ENCODE measurements around the gene POLA1.

The POLA1 gene

DNA sequence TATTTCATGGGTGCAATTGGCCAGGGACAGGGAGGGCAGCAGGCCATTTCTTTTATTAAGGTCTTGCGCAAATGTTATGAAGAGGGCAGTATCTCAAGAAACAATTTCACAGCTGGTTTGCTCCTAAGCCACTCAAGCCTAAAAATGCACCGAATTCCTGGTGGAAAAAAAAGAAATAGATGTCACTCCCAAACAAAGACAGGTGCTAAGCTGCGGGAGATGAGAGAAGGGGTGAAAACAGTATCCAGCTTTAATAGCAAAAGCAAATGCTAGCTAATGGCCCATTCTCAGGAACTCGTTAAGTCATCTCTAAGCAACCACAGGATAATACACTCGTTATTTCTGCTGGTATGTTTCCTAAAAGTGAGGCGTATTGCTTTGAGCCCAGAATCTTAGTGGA is 205.7 kb downstream of the POLA1 start:
- H3K9me3 ChIP-seq (ENCODE audit: control insufficient read depth, insufficient read depth, low read length) = no peaks in the 10 kb centered on the region
- H3K36me3 ChIP-seq (ENCODE audit: control insufficient read depth, insufficient read depth, low read length) = no peaks in the 10 kb centered on the region
- no peak overlapping the region for H3K9ac ChIP-seq (ENCODE audit: low read depth, low read length)
- H3K27me3 ChIP-seq (ENCODE audit: control insufficient read depth, insufficient read depth, low read length) = no peaks in the 10 kb centered on the region
- no peak overlapping the region for H3K4me3 ChIP-seq (ENCODE audit: low read depth, low read length)
- H3K4me1 ChIP-seq (ENCODE audit: control insufficient read depth, insufficient read depth, low read length) = peaks cover 10% of the 10 kb centered on the region

GRCh38 chrX:24900234-24900633 is 206.5 kb downstream of the POLA1 start:
- H3K36me3 ChIP-seq (ENCODE audit: control insufficient read depth, insufficient read depth, low read length) = no peaks in the 10 kb centered on the region
- H3K9me3 ChIP-seq (ENCODE audit: control insufficient read depth, insufficient read depth, low read length) = no peaks in the 10 kb centered on the region
- H3K4me1 ChIP-seq (ENCODE audit: control insufficient read depth, insufficient read depth, low read length) = peaks cover 10% of the 10 kb centered on the region
- H3K9ac ChIP-seq (ENCODE audit: low read depth, low read length) = no peak overlapping the region
- H3K4me3 ChIP-seq (ENCODE audit: low read depth, low read length) = no peak overlapping the region
- H3K27me3 ChIP-seq (ENCODE audit: control insufficient read depth, insufficient read depth, low read length) = no peaks in the 10 kb centered on the region

DNA sequence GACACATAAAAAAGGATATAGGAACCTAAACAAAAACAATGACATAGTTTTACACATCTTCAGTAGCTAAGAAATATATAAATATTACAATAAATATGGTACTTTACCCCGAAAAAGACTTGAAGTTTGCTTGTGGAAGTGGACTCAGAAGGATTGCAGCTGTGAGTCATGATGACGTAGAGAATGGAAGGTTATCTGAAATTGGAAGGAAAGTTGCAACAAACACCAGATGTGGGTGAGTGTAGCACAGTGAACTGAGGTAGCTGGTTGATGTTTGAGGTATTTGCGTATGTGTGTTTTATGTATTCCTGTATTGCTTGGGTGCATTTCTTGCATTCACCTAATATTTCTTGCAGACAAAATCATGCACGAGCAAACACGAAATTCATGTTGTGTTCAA is 209.1 kb downstream of the POLA1 start:
- peaks cover 10% of the 10 kb centered on the region for H3K4me1 ChIP-seq (ENCODE audit: control insufficient read depth, insufficient read depth, low read length)
- no peak overlapping the region for H3K4me3 ChIP-seq (ENCODE audit: low read depth, low read length)
- H3K9ac ChIP-seq (ENCODE audit: low read depth, low read length) = no peak overlapping the region
- no peaks in the 10 kb centered on the region for H3K36me3 ChIP-seq (ENCODE audit: control insufficient read depth, insufficient read depth, low read length)
- no peaks in the 10 kb centered on the region for H3K27me3 ChIP-seq (ENCODE audit: control insufficient read depth, insufficient read depth, low read length)
- no peaks in the 10 kb centered on the region for H3K9me3 ChIP-seq (ENCODE audit: control insufficient read depth, insufficient read depth, low read length)

GRCh38 chrX:24918715-24919114 is 225.0 kb downstream of the POLA1 start:
- H3K4me1 ChIP-seq (ENCODE audit: control insufficient read depth, insufficient read depth, low read length) = peaks cover 19% of the 10 kb centered on the region
- no peak overlapping the region for H3K4me3 ChIP-seq (ENCODE audit: low read depth, low read length)
- H3K36me3 ChIP-seq (ENCODE audit: control insufficient read depth, insufficient read depth, low read length) = no peaks in the 10 kb centered on the region
- H3K27me3 ChIP-seq (ENCODE audit: control insufficient read depth, insufficient read depth, low read length) = no peaks in the 10 kb centered on the region
- H3K9ac ChIP-seq (ENCODE audit: low read depth, low read length) = no peak overlapping the region
- H3K9me3 ChIP-seq (ENCODE audit: control insufficient read depth, insufficient read depth, low read length) = no peaks in the 10 kb centered on the region

GRCh38 chrX:24920769-24921168 is 227.1 kb downstream of the POLA1 start:
- no peaks in the 10 kb centered on the region for H3K9me3 ChIP-seq (ENCODE audit: control insufficient read depth, insufficient read depth, low read length)
- H3K9ac ChIP-seq (ENCODE audit: low read depth, low read length) = no peak overlapping the region
- H3K4me1 ChIP-seq (ENCODE audit: control insufficient read depth, insufficient read depth, low read length) = peaks cover 19% of the 10 kb centered on the region
- no peaks in the 10 kb centered on the region for H3K36me3 ChIP-seq (ENCODE audit: control insufficient read depth, insufficient read depth, low read length)
- no peaks in the 10 kb centered on the region for H3K27me3 ChIP-seq (ENCODE audit: control insufficient read depth, insufficient read depth, low read length)
- no peak overlapping the region for H3K4me3 ChIP-seq (ENCODE audit: low read depth, low read length)

- H3K36me3 ChIP-seq (ENCODE audit: control insufficient read depth, insufficient read depth, low read length) = no peaks in the 10 kb centered on the region
- no peaks in the 10 kb centered on the region for H3K9me3 ChIP-seq (ENCODE audit: control insufficient read depth, insufficient read depth, low read length)
- H3K4me3 ChIP-seq (ENCODE audit: low read depth, low read length) = no peak overlapping the region
- H3K4me1 ChIP-seq (ENCODE audit: control insufficient read depth, insufficient read depth, low read length) = peaks cover 10% of the 10 kb centered on the region
- H3K27me3 ChIP-seq (ENCODE audit: control insufficient read depth, insufficient read depth, low read length) = no peaks in the 10 kb centered on the region
- H3K9ac ChIP-seq (ENCODE audit: low read depth, low read length) = no peak overlapping the region
These were observed 231.7 kb downstream of the POLA1 start for GRCh38 chrX:24925430-24925829.

DNA sequence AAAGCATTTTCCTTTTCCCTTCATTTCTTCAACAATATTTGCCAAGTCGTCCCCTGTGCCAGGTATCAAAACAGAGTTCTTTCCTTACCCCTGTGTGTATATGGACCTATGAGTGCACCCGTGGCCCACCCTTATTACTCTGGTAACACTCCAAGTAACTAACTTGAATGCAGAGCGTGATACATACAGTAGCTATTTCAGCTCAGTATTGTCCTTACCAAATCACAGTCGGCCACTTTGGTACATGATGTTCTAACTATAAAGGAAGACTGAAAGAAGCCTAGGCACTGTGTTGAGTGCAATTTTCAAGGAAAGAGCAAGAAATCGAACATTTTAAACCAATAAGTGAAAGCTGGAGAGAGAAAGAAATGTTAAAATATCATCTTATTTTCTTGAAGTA is 233.7 kb downstream of the POLA1 start:
- no peak overlapping the region for H3K9ac ChIP-seq (ENCODE audit: low read depth, low read length)
- H3K36me3 ChIP-seq (ENCODE audit: control insufficient read depth, insufficient read depth, low read length) = no peaks in the 10 kb centered on the region
- H3K27me3 ChIP-seq (ENCODE audit: control insufficient read depth, insufficient read depth, low read length) = no peaks in the 10 kb centered on the region
- no peak overlapping the region for H3K4me3 ChIP-seq (ENCODE audit: low read depth, low read length)
- no peaks in the 10 kb centered on the region for H3K9me3 ChIP-seq (ENCODE audit: control insufficient read depth, insufficient read depth, low read length)
- peaks cover 10% of the 10 kb centered on the region for H3K4me1 ChIP-seq (ENCODE audit: control insufficient read depth, insufficient read depth, low read length)

DNA sequence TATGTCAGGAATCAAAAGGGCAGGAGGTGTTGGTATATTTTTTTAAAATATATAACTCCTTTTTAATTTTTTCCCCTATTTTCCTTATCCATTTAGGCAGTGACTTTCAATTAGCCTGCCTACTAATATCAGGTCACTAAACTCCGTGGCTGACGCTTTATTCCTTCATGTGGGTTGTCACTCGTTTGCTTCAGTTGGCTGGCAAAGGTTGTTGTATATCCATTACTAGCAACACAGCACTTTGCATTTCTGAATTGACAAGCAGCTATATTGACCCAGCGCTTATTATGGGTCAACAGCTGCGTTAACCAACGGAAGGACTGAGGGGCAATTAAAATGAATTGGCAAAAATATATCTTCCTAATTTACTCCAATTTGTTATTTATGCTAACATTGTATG is 234.4 kb downstream of the POLA1 start:
- Histone ChIP-seq H3K9ac (ENCODE audit: low read depth, low read length) (no peak overlapping the region), H3K4me1 (ENCODE audit: control insufficient read depth, insufficient read depth, low read length) (peaks cover 10% of the 10 kb centered on the region), H3K4me3 (ENCODE audit: low read depth, low read length) (no peak overlapping the region), H3K36me3 (ENCODE audit: control insufficient read depth, insufficient read depth, low read length) (no peaks in the 10 kb centered on the region), H3K27me3 (ENCODE audit: control insufficient read depth, insufficient read depth, low read length) (no peaks in the 10 kb centered on the region), H3K9me3 (ENCODE audit: control insufficient read depth, insufficient read depth, low read length) (no peaks in the 10 kb centered on the region)

DNA sequence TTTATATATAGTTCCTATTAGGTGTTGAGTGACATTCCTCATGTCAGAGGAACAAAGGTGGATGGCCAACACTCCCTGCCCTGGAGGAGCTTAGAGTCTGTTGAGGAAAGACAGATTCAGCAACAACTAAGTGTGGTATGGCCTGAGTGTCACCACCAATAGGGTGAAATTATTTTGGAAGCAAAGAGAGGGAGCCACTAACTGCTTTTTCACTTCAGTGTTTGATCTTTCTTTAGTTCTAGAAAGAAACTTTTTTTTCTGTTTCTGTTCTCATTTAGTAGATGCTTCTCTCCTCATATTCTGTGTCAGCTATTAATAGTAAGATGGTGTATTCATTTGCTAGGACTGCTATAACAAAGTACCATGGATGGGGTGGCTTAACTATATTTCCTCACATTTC is 240.6 kb downstream of the POLA1 start:
- Histone ChIP-seq H3K27me3 (ENCODE audit: control insufficient read depth, insufficient read depth, low read length) (no peaks in the 10 kb centered on the region), H3K9ac (ENCODE audit: low read depth, low read length) (no peak overlapping the region), H3K36me3 (ENCODE audit: control insufficient read depth, insufficient read depth, low read length) (no peaks in the 10 kb centered on the region), H3K9me3 (ENCODE audit: control insufficient read depth, insufficient read depth, low read length) (no peaks in the 10 kb centered on the region), H3K4me3 (ENCODE audit: low read depth, low read length) (no peak overlapping the region), H3K4me1 (ENCODE audit: control insufficient read depth, insufficient read depth, low read length) (peaks cover 10% of the 10 kb centered on the region)

- Histone ChIP-seq H3K4me3 (ENCODE audit: low read depth, low read length) (no peak overlapping the region), H3K27me3 (ENCODE audit: control insufficient read depth, insufficient read depth, low read length) (no peaks in the 10 kb centered on the region), H3K36me3 (ENCODE audit: control insufficient read depth, insufficient read depth, low read length) (no peaks in the 10 kb centered on the region), H3K4me1 (ENCODE audit: control insufficient read depth, insufficient read depth, low read length) (no peaks in the 10 kb centered on the region), H3K9ac (ENCODE audit: low read depth, low read length) (no peak overlapping the region), H3K9me3 (ENCODE audit: control insufficient read depth, insufficient read depth, low read length) (no peaks in the 10 kb centered on the region)
These were observed 251.3 kb downstream of the POLA1 start for GRCh38 chrX:24945009-24945408.

GRCh38 chrX:24946369-24946768 is 252.7 kb downstream of the POLA1 start:
- Histone ChIP-seq H3K9ac (ENCODE audit: low read depth, low read length) (no peak overlapping the region), H3K4me1 (ENCODE audit: control insufficient read depth, insufficient read depth, low read length) (peaks cover 3% of the 10 kb centered on the region), H3K27me3 (ENCODE audit: control insufficient read depth, insufficient read depth, low read length) (no peaks in the 10 kb centered on the region)

DNA sequence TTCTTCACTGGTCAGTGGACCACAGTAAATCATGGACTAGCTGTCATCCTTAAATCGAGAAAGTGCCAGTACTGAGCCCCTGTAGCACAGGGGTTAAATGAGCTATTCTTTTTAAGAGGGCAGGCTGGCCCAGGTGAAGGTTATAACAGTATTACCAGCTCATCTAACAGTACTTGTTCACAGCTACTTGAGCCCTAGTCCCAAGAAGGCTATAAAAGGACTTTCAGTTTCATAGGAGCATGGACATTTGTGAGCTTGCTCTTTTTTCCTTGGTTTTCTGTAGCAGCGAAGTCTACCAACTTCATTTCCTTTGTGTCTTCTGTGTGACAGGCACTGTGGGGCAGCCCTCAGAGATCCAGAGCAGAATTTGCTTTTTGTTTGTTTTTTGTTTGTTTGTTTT is 261.0 kb downstream of the POLA1 start:
- Histone ChIP-seq H3K9ac (ENCODE audit: low read depth, low read length) (no peak overlapping the region), H3K9me3 (ENCODE audit: control insufficient read depth, insufficient read depth, low read length) (no peaks in the 10 kb centered on the region), H3K27me3 (ENCODE audit: control insufficient read depth, insufficient read depth, low read length) (no peaks in the 10 kb centered on the region), H3K36me3 (ENCODE audit: control insufficient read depth, insufficient read depth, low read length) (no peaks in the 10 kb centered on the region), H3K4me1 (ENCODE audit: control insufficient read depth, insufficient read depth, low read length) (peaks cover 11% of the 10 kb centered on the region), H3K4me3 (ENCODE audit: low read depth, low read length) (no peak overlapping the region)

More at GRCh38 chrX:24946369-24946768, 252.7 kb downstream of the POLA1 start:
- Histone ChIP-seq H3K36me3 (ENCODE audit: control insufficient read depth, insufficient read depth, low read length) (no peaks in the 10 kb centered on the region), H3K4me3 (ENCODE audit: low read depth, low read length) (no peak overlapping the region), H3K9me3 (ENCODE audit: control insufficient read depth, insufficient read depth, low read length) (no peaks in the 10 kb centered on the region)

Measured in iPS-15b (cell line).